Muscle of back (tissue), 11 donors: ENCODE data around the gene ETS1. TPM values are rescaled to one million over a fixed set of nuclear protein-coding genes. Genes with fewer than 3 reads are reported as not detected.

ENCODE experiments used
- DNase-seq, 3 donors: peaks; one replicate each; pipeline versions ENCODE4 v3.0.0 to v3.0.0-alpha.2; 2013
- polyA plus RNA-seq, 10 donors: library from polyadenylated mRNA; unstranded; fragments of 120-200 nt; gene quantifications; one replicate each; pipeline ENCODE4 v1.2.1, GENCODE V29; 2013; ENCODE audit not compliant: insufficient read length in 10 of 10

The ETS1 gene
- polyA plus RNA-seq, 10 donors: 51.1 to 89.3 (median 66.6) TPM

GRCh38 chr11:128597209-128597608 is 9.9 kb upstream of the ETS1 start:
- DNase-seq: no peak

- no peak for DNase-seq
Measured at GRCh38 chr11:128596250-128596649, 8.9 kb upstream of the ETS1 start.

GRCh38 chr11:128595775-128596174 is 8.4 kb upstream of the ETS1 start:
- DNase-seq: no peak

GRCh38 chr11:128595221-128595620 is 7.9 kb upstream of the ETS1 start:
- peak in 1 of 3 donors; percentile 40 for DNase-seq

- DNase-seq: no peak
Measured at GRCh38 chr11:128594226-128594625, 6.9 kb upstream of the ETS1 start.

- peak in 1 of 3 donors; percentile 49 for DNase-seq
Measured at GRCh38 chr11:128593281-128593680, 5.9 kb upstream of the ETS1 start.

- DNase-seq: no peak
Measured at GRCh38 chr11:128592454-128592853, 5.1 kb upstream of the ETS1 start.

- DNase-seq: no peak
Measured at GRCh38 chr11:128590587-128590986, 3.2 kb upstream of the ETS1 start.

GRCh38 chr11:128589998-128590397 is 2.6 kb upstream of the ETS1 start:
- no peak for DNase-seq

- DNase-seq: no peak
Measured at GRCh38 chr11:128588093-128588492, 735 bp upstream of the ETS1 start.

- DNase-seq: no peak
Measured at GRCh38 chr11:128586689-128587088, 669 bp downstream of the ETS1 start.

GRCh38 chr11:128585498-128586238 is 1.7 kb downstream of the ETS1 start:
- DNase-seq: no peak

- no peak for DNase-seq
Measured at GRCh38 chr11:128584253-128584652, 3.1 kb downstream of the ETS1 start.

- peak; percentile 44 to 70 (median 66) for DNase-seq
Measured at GRCh38 chr11:128582496-128583366, 4.6 kb downstream of the ETS1 start.

- DNase-seq: peak; percentile 33 to 71 (median 42)
Measured at GRCh38 chr11:128581561-128582272, 5.6 kb downstream of the ETS1 start.

GRCh38 chr11:128580612-128581011 is 6.7 kb downstream of the ETS1 start:
- no peak for DNase-seq

GRCh38 chr11:128579798-128580504 is 7.4 kb downstream of the ETS1 start:
- no peak for DNase-seq

- no peak for DNase-seq
Measured at GRCh38 chr11:128576555-128576954, 10.8 kb downstream of the ETS1 start.

GRCh38 chr11:128575961-128576350 is 11.4 kb downstream of the ETS1 start:
- DNase-seq: peak in 1 of 3 donors; percentile 79

GRCh38 chr11:128575174-128575960 is 12.0 kb downstream of the ETS1 start:
- DNase-seq: no peak

GRCh38 chr11:128574576-128575011 is 12.8 kb downstream of the ETS1 start:
- DNase-seq: no peak
